Measurements from ENCODE around the gene REV3L.

Gene REV3L

DNA sequence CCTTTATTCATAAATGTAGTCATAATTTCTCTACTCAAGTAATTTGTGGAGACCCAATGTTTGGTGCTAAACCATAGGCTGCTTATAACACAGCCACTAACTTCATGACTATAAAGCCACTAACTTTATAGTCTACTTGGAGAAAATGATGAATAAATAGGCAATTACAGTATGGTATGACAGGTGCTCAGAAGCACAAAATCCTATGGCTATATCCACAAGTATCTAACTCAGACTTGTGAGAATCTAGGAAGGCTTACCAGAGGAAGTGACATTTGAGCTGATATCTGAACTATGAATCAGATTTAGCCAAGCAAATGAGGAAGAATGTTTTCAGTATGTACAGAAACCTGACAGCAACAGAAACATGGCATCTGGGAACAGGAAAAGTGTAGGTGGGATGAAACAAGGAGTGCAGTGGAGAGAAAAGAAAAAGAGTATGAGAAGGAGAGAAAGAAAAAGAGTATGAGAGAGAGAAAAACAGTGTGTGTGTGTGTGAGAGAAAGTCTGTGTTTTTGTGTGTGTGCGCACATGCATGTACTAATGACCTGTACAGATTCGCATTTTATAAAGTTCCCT, 59.9 kb downstream of the REV3L start:
- no peak for DNase-seq

DNA sequence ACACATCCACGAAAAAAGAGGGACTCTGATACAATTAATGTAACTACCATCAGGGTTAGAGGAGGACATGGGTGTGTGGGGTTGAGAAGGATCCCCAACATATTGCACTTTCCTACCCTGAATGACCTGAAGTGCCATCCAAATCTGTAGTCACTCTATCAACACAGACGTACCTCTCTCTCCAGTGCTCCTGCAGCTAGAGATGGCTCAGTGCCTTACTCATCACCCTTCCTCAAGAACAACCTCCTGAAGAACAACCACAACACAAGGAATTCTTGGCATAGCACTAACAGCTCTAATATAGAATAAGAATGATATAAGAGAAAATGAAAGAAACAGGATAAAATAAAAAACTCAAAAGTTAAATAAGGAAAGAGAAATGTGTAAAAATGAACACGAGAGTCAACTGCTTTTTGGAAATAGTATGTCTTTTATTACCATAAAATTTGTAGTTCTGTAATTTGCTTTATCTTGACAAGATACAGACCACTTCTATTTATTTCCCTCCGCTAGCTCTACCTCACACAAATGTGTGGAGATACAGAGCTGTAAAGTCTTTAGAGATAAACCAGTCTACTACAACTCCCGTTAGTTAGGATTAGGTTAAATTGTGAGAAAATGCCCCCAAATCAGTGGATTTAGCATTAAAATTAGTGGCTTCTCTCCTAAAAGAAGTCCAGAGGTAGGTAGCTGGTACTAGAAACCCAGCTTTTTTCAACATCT, 63.9 kb downstream of the REV3L start:
- DNase-seq = no peak

DNA sequence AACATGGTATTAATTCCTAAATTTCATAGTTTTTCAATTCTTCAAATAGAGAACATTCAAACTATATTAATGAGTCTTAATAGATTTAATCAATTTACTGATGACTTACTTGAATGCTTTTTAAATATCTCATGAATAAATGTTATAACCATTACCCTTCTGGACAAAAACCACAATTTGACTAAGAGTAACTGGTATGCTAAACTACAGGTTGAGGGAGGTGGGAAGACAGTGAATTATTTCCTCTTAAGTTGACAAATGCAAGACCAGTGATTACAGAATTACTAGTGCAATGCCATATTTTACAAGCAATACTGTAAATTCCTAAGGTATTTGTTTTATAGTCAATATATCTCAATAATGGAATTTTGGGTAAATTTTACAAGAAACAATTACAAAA, 65.1 kb downstream of the REV3L start:
- DNase-seq = no peak

DNA sequence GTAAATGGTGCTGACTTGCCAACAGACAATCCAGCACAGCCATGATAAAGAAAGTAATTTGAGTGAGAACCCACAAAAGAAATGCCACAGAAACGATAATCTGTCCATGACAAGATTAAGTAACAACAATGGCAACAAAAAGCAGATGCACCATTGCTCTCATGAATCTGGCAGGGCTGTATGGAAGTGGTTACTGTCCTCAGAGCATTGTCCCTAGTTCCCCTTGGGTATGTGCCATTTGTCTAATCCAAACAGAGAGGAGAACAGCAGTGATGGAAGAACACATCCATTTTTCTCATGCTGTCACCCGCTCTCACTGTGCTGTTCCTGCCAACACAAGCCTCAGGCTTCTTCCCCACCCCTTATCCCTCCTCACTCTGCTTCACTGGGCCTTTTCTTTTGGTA, 65.8 kb downstream of the REV3L start:
- DNase-seq = peak; percentile 78

DNA sequence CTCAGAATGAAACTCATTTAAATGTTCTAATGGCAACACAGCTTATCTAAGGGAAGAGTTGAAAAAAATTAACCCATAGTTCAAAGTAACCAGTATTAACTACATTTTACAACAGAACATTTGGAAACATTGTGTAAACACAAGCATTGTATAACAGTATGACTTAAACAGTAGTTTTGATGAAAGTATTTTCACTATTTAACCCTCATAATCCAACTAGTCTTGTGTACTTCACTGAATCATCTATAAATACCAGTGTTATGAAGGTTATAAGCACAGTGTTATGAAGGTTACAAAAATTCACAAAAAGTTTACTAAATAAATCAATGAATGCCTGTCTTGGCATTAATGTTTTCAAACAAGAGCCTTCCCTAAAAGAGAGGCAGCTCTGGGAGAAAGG, 66.5 kb downstream of the REV3L start:
- no peak for DNase-seq

DNA sequence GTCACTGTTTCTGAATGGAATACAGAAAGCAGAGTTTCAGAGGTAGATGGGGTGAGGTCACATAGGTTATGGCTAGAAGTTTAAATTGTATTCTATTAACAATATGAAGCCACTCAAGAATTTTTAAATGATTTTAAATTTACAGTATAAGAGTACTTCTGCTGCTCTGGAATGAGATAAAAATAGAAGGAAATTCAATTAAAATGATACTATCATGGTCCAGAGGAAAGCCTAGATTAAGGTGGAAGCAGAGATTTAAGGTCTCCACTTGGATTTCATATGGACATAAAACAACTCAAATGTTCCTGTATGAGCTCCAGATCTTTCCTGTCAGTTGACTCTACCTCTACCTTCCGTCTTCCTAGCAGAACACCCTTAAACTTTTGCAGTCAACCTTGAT, 68.6 kb downstream of the REV3L start:
- no peak for DNase-seq

DNA sequence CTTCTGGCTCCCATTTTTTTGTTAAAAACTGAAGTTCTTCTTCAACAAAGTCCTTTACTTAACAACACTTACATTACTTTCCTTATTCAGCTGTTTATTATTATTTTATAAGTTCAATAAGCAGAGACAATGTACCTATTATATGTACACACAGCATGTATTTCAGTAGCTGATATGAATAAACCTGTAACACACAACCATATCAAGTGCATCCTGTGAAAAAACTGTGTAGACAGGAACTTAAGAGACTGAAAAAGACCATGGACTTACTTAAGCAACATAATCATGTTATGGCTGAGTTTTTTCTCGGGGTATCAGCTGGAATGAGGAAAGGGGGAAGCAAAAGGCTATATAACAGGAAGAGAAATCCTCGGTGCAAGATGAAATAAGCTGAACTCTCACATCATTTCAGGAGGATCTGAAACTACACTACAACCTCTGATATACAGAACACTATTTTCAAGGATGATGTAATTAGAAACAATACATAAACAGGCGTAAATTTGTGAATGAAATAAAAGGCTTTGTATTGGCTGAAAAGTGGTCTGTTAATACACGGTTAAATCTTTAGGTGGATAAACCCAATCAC, 70.9 kb downstream of the REV3L start:
- DNase-seq = no peak

DNA sequence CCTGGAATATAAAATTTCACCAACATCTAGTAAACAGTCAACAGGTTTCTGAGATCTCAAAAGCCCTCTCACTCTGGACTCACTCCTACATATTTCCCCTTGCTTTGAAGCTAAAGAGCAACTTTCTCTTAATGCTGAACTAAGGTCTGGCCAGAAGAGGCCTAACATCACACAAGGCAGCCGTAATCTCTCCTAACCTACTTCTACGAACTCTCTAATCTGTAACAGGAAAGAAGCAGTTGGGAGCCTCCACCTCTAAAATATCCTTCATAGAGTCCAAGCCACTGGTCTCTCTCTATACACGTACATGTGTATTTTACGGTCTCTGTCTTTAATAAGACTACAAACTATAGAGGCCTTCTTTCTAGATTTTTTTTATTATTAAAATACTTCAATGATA, 72.0 kb downstream of the REV3L start:
- no peak for DNase-seq

DNA sequence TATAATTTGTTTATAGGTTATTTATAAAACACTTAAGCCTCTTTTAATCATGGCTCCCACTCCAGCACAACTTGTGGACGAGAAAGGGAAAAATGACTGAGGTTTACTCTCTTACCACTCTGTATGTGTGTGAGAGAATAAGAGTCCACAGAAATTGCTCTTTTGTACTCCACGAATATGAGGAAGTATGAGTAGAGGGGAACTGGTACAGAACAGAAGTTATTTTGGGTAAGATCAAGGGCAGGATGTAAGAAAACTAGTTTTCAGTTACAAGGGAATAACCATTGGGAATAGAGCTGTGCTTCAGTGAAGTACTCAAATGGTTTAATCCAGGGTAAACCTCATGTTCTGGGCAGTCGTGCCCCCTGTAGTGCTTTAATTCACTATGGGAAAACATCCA, 72.6 kb downstream of the REV3L start:
- DNase-seq = no peak

DNA sequence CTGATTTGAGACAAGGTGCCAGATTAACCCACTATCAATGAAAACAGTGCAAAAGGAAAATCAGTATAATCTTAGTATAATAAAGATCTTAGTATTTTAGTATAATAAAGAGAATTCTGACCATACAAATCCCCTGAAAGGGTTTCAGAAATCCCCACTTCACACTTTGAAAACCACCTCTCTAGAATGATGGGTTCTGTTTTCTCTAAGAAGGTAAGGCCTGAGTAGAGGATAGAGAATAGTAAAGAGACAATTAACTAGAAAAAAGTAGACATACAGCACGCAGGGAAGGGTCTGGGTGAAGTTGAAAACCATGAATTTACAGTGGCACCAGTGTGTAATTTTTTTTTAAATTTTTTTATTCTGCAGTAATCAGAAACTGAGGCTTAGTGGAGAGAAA, 73.6 kb downstream of the REV3L start:
- no peak for DNase-seq

DNA sequence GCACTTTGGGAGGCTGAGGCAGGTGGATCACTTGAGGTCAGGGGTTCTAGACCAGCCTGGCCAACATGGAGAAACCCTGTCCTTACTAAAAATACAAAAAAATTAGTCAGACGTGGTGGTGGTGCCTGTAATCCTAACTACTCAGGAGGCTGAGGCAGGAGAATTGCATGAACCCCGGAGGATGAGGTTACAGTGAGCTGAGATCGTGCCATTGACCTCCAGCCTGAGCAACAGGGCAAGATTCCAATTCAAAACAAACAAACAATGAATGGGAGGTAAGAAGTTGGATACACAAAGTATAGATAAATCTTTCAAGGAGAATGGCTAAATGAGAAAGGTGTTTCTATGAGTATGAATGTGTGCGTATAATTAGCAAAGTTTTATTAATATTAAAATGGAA, 75.3 kb downstream of the REV3L start:
- DNase-seq = no peak

DNA sequence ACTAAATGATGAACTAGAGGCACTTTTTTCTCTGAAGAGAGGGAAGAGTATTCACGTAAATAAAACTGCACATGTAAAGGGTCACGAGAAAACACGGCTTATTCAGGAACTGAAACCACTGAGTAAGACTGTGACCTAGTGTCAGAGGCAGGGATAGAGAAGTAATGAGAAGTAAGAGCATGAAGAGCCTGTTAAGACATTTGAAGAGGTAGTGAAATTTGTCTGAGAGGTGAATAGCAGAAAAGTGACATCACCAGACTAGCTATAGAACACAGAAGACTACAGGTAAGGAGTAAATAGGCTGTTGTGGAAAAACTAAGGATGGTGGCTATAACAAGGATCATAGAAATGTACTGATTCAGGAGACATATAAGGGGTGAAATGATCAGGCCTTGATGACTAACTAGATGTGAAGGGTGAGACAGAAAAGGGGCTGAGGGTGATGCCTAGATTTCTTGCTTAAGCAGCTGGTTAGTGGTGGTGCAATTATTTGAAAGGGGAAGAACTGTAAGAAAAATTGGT, 76.8 kb downstream of the REV3L start:
- no peak for DNase-seq

DNA sequence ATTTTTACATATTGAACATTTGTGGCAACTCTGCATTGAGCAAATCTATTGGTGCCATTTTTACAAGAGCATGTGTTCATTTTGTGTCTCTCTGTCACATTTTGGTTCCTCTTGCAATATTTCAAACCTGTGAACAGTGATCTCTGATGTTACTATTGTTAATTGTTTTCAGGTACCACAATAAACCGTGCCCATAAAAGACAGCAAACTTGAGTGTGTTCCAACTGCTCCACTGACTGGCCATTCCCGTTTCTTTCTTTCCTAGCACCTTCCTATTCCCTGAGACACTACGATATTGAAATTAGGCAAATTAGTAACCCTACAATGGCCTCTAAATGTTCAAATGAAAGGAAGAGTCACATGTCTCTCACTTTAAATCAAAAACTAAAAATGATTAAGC, 79.6 kb downstream of the REV3L start:
- no peak for DNase-seq

DNA sequence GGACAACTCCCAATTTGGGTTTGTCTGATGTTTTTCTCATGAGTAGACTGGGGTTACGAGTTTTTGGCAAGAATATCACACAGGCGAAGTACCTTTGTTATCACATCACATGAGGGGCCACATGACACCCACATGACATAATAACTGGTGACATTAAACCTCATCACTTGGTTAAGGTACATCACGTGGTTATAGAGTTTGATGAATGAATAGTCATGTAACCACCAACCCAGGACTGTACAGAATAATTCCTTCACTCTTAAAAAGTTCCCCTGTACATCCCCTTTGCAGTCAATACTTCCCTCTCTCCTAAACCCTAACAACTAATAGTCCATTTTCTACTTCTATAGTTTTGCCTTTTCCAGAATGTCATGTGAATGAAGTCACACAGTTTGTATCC, 83.4 kb downstream of the REV3L start:
- no peak for DNase-seq

DNA sequence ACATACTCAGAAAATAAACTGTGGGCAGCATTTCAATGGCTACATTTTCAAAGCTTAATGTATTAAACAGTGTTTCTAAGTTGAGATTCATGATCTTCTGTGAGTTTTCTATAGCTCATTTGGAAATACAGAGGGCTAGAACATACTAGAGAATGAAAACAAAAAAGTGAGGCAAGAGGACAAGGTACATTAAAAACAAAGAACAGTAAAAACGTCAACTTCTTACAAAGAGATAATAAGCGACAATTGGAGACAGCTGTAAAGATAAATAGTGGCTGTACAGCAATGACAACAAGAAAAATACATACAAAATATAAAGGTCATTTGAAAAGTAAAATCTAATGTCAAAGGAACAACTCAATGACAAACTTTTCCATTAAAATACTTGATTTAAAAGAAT, 94.3 kb downstream of the REV3L start:
- DNase-seq = no peak

DNA sequence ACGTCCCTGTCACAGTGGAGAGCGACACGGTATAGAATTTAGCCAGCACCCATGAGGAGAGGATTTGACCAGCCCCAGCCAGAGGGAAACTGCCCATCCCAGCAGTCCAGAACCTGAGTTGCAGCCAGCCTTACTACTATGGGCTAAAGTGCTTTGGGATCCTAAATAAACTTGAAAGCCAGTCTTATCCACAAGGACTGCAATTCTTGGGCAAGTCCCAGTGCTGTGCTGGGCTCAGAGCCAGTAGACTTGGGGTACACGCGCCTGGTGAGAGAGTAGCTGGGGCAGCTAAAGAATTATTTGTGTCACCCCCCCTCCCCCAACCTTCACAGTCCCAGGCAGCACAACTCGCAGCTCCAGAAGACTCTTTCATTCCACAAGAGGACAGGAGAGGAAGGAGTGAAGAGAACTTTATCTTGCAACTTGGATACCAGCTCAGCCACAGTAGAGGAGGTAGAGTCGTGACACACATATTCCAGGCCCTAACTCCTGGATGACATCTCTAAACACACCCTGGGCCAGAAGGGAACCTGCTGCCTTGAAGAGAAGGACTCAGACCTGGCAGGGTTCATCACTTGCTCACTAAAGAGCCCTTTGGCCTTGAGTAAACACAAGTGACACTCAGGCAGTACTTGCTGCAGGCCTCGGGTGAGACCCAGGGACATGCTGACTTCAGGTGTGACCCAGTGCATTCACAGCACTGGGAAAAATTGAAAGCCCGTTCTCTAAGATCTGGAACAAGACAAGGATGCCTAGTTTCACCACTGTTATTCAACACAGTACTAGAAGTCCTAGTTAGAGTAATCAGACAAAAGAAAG, 100.3 kb downstream of the REV3L start:
- no peak for DNase-seq

DNA sequence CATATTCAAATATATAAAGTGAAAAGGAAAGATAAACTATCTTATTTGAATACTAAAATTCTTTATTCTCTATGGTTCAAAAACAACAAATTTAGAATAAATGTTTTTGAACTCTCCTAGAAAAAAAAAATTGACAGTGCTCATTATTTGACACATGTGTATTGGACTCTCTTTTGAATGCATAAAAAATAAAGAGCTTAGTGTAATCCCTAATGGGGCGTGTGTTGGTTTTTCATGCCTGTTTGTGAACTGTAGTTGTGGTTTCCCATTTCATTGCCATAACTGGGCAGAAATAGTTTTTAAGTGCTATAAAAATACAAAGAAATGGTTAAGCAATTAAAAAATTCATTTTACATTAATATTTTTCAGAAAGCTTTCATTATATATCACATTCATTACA, 101.3 kb downstream of the REV3L start:
- DNase-seq = no peak

DNA sequence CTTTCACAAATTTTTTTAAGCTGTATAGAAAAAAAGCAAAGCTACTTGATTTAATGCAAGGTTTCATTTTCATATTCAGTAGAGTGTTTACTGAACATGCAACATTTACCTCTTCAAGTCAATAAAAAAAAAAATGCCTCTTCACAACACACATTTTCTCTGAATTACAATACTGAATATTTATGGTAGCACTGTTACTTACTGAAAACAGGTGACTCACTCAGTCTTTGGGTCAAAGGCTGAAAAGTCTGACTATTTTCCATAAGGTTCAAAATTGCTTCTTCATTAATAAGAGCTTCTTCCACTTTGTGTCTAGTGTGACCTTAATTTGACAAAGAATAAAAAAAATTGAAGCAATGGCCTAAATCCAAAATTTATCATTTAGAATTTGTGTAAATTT, 101.9 kb downstream of the REV3L start:
- DNase-seq = no peak

DNA sequence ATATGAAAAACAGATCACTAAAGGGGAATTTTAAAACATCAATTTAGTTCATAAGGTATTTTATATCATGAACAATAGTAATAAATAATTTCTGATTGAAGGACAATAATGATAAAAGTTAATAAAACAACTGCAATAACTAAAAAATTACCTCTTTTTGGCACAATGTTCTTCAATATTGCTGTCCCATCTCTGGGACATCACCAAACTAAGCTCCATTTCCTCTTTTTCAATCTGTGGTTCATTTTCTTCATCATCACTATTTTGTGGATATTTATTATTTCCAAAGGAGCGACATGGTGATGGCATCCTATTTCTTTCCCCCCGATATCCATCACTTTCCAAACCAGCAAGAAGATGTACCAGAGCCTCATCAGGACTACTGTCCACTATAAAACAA, 103.2 kb downstream of the REV3L start:
- DNase-seq = no peak

DNA sequence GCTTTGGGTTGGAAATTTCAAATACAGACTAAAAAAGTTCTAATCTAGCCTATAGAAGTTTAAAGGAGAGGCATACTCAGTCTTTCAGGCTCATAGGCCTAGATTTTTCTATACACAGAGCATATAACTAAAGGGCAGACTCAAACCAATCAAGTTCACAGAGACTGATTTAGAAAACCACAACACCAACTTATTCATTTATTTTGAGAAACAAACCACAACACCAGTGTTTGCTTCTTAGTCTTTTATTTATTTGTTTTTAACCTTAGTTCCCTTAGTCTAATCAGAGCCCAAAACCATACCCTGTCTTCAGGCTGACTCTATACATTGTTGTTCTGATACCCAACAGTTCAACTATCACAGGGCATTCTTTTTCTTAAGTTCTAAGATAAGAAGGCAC, 103.7 kb downstream of the REV3L start:
- DNase-seq = no peak

DNA sequence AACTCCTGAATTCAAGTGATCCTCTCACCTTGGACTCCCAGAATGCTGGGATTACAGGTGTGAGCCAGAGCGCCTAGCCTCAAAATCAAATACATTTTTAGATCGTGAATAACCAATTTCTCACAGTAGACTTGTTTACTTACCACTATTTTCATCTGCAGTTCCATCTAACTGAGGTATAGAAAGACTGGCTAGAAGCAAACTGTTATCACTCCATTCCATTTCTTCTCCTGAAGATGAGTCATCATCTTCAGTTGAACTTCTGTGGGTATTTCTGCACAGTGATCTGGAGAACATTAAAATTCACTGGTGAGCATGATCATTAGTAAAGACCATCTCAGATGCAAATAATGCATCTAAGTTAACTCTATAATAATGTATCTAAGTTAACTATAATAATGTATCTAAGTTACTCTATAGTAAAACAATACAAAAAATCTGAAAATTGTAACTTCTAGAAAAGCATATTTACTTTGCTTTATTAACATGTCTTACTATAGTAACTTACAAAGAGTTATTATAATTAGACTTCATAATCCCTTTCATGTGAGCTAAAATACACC, 105.4 kb downstream of the REV3L start:
- no peak for DNase-seq

DNA sequence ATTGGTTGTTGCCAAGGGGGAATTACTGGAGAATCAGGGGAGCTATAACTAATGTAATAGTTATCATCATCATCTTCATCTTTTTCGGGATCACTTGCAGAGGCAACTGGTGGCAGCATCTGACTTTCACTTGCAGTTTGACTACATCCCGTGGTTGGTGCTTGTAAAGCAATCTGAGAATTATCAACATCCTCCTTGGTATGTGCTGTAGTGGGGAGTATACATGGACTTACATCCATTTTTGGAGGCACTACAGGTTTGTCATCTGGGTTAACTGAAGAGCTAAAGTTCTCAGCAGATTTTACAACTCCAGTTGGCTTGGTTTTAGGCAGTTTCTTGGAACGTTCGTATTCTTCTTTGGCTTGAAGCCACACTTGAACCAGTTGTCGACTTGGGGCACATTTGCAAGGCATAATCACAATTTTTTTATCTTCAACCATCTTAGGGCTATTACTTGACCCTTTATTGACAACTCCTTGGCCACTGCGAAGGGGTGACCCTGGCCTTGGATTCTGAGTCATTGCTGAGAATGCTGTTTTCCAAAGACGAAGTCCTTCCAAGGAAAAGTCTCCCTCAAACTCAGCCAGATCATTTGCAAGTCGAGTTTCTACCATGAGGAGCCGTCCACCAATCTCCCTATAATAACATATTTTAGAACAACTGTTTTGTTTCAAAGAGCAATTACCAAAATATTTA, 115.5 kb downstream of the REV3L start:
- DNase-seq = no peak

DNA sequence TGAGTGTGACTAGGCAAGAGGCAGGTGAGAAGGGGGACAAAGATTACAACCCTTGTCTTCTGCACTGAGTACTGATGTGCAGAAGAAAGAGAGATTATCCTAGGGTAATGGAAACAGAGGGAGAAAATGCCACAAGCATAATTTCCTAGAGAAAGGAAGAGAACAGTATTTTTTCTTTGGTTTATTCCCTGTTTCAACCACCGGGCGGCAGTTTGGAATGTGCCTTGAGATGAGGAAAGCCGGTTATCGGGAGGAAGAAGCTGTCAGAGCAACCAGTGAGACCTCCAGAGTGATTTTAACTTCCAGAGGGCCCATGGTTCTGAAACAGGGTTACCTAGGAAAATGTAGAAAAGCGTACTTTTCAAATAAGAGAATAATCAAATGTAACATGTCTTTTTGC, 121.4 kb downstream of the REV3L start:
- DNase-seq = no peak
